HPDE6-E6E7 (cell line): Measurements from ENCODE around the gene ODAD4.
"Not testable (repeated sequence)": the region's sequence is repeated elsewhere in the genome, so short reads cannot be mapped to it uniquely, and the experiment has no call there.

ENCODE experiments used
- DNase-seq: peaks from one replicate; pipeline ENCODE4 v3.0.0; 2011; ENCODE audit warnings: missing footprints; ENCODE audit errors: extremely low spot score

Gene ODAD4

GRCh38 chr17:42002175-42002791 lies 71.9 kb downstream of the ODAD4 start:
- no peak for DNase-seq

- DNase-seq, result no peak
These were observed 72.4 kb downstream of the ODAD4 start for GRCh38 chr17:42002792-42003301.

GRCh38 chr17:42005166-42005565 lies 74.7 kb downstream of the ODAD4 start:
- DNase-seq, result no peak

- no peak for DNase-seq
These were observed 78.8 kb downstream of the ODAD4 start for GRCh38 chr17:42009170-42009569.

- DNase-seq, result not testable (repeated sequence)
These were observed 79.9 kb downstream of the ODAD4 start for GRCh38 chr17:42010266-42010680.

- peak; percentile 46 for DNase-seq
These were observed 80.6 kb downstream of the ODAD4 start for GRCh38 chr17:42010898-42011516.

GRCh38 chr17:42012363-42012762 lies 81.9 kb downstream of the ODAD4 start:
- DNase-seq, result not testable (repeated sequence)

- not testable (repeated sequence) for DNase-seq
These were observed 83.3 kb downstream of the ODAD4 start for GRCh38 chr17:42013740-42014139.
